Mononuclear cell (primary cell): Measurements from ENCODE around the gene VPS4A. TPM values are rescaled to one million over a fixed set of nuclear protein-coding genes. Genes with fewer than 3 reads are reported as not detected.
A peak's percentile ranks its signal among the peaks of the same experiment; 100 is the strongest.
"Not testable (repeated sequence)": the region's sequence is repeated elsewhere in the genome, so short reads cannot be mapped to it uniquely, and the experiment has no call there.

Source experiments
- H3K27me3 ChIP-seq: 2 replicates; pipeline ENCODE4 v1.6.0; 2011; ENCODE audit warnings: low read length, control low read depth; ENCODE audit not compliant: insufficient read depth
- H3K4me1 ChIP-seq: 2 replicates; pipeline ENCODE4 v1.5.1; 2011; ENCODE audit warnings: mild to moderate bottlenecking, low read length, control low read depth; ENCODE audit not compliant: insufficient read depth
- H3K4me3 ChIP-seq: 2 replicates; pipeline ENCODE4 v1.5.1; 2011; ENCODE audit warnings: mild to moderate bottlenecking, low read length, moderate library complexity
- H3K9me3 ChIP-seq: 2 replicates; pipeline ENCODE4 v1.5.1; 2011; ENCODE audit warnings: low read depth, mild to moderate bottlenecking, control low read depth, low read length
- total RNA-seq: library from RNA; depleted of rRNA; stranded (reverse); fragments of >200 nt; gene quantifications from one replicate; pipeline ENCODE4 v1.2.3, GENCODE V29; 2012

VPS4A gene
- 35.5 TPM for total RNA-seq

DNA sequence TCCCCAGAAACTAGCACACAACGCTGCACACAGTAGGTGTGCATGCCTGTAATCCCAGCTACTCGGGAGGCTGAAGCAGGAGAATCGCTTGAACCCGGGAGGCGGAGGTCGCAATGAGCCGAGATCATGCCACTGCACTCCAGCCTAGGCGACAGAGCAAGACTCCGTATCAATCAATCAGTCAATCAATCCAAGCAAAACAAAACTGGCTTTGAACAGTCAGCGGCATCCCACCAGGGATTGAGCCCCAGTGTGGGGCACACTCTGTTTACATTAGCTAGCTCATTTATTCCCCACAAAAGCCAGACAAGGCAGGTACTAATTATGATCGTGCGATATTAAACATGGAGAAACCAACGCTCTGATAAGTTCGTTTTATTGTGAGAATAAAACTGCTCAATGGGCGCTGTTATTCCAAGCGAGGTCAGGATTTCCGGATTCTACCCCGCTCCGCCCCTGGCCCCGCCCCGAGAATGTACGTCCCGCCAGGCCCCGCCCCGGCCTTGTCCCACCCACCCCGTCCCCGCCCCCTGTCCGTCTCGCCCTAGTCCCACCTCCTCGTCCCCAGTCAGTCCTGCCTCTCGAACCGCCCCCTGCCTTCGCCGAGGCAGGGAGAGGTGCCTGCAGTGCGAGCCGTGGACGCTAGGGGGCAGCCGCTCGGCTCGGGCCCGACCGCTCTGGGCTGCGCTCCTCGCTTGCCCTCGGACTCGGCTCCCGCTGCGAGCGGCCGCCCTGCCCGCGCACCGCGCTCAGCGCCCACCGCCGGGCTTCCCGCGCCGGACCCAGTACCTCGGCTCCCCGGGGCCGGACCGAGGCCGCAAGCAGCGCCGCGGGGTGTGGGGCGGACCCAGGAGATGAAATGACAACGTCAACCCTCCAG, at the start of gene VPS4A:
TSS of gene VPS4A (plus strand) at position 698 of the 880 bp plus-strand sequence. CDS start at position 860, 162 bp downstream.
- no peaks in the 10 kb centered on the region for H3K9me3 ChIP-seq
- H3K4me3 ChIP-seq, result peak within 1 kb of the TSS; percentile 87
- H3K4me1 ChIP-seq, result peaks cover 22% of the 10 kb centered on the region
- H3K27me3 ChIP-seq, result no peaks in the 10 kb centered on the region

DNA sequence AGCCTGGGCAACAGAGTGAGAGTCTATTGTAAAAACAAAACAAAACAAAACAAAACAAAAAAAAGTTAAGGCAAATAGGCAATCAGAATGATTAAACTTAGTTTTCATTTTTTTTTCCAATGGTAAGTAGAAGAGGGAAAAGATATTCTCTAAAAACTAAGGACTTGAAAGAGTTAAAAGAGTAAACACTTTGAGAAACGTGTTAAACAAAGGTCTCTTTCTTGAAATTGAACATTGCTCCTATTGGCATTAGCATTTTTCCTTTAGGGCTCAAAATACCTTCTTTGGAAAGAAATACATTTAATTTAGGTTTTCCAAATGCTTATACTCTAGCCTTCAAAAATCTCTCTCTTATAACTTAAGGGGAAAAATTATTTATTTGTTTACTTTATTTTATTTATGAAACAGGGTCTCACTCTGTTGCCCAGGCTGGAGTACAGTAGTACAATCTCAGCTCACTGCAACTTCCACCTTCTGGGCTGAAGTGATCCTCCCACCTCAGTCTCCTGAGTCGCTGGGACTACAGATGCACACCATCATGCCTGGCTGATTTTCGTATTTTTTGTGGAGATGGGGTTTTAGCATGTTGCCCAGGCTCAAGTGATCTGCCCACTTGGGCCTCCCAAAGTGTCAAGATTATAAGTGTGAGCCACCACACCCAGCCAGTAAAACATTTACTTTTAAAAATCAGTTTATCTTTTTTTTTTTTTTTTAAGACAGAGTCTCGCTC, 44.7 kb upstream of the VPS4A start:
- Histone ChIP-seq H3K27me3 (no peaks in the 10 kb centered on the region), H3K9me3 (no peaks in the 10 kb centered on the region), H3K4me3 (no peak overlapping the region), H3K4me1 (no peaks in the 10 kb centered on the region)

DNA sequence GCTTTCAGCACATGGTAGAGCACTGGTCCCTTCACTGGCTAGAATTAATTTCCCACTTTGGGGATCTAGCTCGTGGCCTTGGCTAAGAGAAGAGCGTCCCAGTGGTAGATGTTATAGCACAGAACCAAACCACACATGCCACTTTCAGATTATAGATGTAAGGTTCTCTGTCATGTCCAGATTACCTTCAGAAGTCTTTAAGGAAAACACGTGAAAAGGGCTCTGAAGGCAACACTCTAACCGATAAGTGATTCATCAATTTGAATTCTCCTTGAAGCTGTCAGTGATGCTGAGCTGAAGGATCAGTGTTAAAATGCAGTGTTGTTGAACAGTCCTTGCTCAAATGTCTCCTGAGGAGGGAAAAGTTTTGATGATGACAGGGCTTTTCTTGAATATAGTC, 43.5 kb upstream of the VPS4A start:
- Histone ChIP-seq H3K27me3 (no peaks in the 10 kb centered on the region), H3K9me3 (no peaks in the 10 kb centered on the region), H3K4me3 (no peak overlapping the region), H3K4me1 (no peaks in the 10 kb centered on the region)

DNA sequence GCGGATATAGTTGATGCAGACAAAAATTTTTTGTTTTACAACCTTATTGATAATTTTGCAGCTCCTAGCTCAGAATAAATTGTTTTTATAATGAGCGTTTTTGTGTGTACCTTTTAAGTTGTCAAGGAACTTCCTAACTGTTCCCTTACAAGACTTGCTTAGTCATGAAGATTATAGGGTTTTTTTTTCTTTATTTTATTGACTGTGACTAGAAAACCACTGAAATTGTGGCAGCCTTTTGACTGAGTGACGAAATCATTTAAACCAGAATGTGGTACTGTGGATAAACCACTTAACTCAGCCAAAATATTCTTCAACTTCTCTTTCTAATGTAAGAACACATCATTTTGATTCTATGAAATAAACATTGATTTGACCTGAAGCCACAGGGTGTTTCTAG, 40.8 kb upstream of the VPS4A start:
- Histone ChIP-seq H3K4me1 (no peaks in the 10 kb centered on the region), H3K27me3 (no peaks in the 10 kb centered on the region), H3K9me3 (no peaks in the 10 kb centered on the region), H3K4me3 (no peak overlapping the region)

DNA sequence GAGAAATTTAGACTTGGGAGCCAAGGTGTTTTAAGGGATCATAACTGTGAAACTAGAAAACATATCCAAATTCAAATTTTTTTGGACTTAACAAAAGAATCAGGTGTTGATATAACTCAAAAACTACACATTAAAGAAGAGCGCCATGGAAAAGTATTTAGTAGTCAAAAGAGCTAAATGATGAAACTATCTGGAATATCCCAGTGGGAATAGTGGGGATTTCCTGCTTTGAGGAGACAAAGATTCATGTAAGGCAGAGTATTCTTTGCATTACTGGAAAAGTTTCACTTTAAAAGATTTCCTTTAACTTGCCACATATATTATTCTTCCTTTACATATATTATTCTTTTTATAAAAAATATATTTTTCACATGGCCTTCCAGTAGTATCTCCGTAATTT, 40.3 kb upstream of the VPS4A start:
- Histone ChIP-seq H3K27me3 (no peaks in the 10 kb centered on the region), H3K4me1 (no peaks in the 10 kb centered on the region), H3K4me3 (no peak overlapping the region), H3K9me3 (no peaks in the 10 kb centered on the region)

DNA sequence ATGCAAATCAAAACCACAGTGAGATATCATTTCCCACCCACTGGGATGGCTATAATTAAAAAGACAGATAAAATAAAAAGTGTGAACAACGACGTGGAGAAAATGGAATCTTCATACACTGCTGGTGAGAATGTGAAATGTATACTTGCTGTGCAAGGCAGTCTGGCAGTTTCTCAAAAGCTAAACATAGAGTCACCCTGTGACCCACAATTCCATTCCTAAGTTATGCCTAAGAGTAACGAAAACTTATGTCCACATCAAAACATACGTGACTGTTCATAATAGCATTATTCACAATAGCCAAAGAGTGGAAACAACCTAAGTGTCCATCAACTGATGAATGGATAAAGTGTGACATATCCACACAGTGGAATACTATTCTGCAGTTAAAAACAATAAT, 38.1 kb upstream of the VPS4A start:
- H3K9me3 ChIP-seq, result no peaks in the 10 kb centered on the region
- no peak overlapping the region for H3K4me3 ChIP-seq
- no peaks in the 10 kb centered on the region for H3K27me3 ChIP-seq
- H3K4me1 ChIP-seq, result no peaks in the 10 kb centered on the region

DNA sequence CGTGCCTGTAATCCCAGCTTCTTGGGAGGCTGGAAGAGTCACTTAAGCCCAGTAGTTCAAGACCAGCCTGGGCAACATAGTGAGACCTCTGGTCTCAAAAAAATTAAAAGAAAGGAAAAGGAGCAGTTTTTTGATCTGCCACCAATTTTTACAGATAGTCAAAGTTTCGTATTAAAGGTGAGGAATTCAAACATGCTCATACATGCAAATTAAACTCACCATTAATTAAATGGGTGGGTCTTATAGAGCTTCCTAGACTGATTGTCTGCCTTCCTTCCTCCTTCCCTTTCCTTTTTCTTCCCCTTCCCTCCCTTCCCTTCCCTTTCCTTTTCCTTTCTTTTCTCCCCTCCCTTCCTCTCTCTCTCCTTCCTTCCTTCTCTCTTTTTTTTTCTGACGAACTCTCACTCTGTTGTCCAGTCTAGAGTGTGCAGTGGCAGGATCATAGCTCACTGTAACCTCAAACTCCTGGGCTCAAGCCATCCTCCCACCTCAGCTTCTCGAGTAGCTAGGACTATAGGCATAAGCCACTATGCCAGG, 36.4 kb upstream of the VPS4A start:
- H3K27me3 ChIP-seq, result no peaks in the 10 kb centered on the region
- no peak overlapping the region for H3K4me3 ChIP-seq
- H3K4me1 ChIP-seq, result no peaks in the 10 kb centered on the region
- no peaks in the 10 kb centered on the region for H3K9me3 ChIP-seq

DNA sequence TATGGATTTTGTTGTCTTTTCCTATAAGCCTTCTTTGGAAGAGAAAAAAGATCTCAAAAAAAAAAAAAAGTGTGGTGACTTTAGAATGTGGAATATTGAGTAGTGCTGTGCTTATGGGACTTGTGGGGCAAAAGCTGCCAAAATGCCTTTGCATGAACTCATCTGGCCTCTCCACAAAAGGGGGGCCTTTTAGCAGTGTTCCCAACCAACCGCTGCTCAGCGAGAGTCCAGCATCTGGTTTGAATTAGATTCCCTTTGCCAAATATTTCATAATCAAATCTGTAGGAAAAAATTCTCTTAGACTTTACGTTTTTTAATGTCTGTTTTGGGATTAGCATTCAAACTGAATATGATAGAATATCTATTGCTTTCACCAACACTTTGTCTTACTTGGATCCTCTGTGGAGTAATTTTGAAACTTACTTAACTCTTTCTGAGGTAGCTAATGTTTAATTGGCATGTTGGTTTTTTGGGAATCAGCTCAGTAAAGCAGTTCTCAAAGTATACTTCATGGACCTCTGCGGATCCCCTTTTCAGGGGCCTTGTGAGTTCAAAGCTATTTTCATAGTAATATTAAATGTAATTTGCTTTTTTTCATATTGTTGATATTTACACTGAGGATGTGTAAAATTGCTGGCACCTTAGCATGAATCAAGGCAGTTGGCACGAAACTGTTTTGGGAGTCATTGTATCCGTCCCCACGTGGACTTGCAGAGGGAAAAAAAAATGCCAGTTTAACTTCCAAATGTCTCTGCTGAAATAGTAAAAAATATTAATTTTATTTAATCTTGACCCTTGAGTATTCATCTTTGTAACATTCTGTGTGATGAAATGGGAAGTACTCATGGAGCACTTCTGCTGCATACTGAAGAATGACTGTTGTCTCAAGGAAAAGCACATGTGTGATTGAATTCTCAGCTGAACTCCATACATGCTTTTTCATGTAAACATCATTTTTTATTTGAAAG, 34.7 kb upstream of the VPS4A start:
- no peak overlapping the region for H3K4me3 ChIP-seq
- H3K27me3 ChIP-seq, result no peaks in the 10 kb centered on the region
- H3K4me1 ChIP-seq, result no peaks in the 10 kb centered on the region
- H3K9me3 ChIP-seq, result no peaks in the 10 kb centered on the region

DNA sequence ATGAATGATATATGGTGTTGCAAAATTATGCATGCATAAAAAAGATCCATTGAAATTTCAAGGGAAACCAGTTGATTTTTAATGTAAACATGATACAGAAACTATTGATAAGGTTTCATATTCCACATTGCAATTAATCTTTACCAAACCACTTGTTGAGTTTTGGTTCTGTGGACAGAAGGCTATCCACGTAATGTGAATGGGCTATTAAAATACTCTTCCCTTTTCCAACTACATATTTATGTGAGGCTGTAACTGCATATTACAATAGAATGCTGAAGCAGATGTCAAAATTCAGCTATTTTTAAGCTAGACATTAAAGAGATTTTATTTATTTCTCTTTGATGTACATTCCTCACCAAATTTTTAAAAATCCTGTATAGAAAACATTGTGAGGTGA, 33.7 kb upstream of the VPS4A start:
- Histone ChIP-seq H3K9me3 (no peaks in the 10 kb centered on the region), H3K4me1 (no peaks in the 10 kb centered on the region), H3K27me3 (no peaks in the 10 kb centered on the region), H3K4me3 (no peak overlapping the region)

DNA sequence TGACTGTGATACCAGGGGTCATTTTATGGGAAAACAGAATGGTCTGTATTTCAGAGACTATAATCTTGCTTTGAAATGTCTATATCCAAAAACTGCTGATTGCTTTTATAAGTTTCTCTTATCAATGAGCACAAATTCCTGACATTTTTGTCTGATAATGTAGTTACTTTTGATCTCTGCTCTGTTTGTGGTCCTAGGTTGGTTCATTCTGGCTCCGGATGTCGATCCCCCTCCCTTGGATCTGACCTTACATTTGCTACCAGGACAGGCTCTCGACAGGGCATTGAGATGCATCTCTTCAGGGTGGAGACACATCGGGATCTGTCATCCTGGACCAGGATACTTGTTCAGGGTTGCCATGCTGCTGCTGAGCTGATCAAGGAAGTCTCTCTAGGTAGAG, 27.3 kb upstream of the VPS4A start:
- no peaks in the 10 kb centered on the region for H3K27me3 ChIP-seq
- H3K9me3 ChIP-seq, result no peaks in the 10 kb centered on the region
- peaks cover 6% of the 10 kb centered on the region for H3K4me1 ChIP-seq
- no peak overlapping the region for H3K4me3 ChIP-seq

DNA sequence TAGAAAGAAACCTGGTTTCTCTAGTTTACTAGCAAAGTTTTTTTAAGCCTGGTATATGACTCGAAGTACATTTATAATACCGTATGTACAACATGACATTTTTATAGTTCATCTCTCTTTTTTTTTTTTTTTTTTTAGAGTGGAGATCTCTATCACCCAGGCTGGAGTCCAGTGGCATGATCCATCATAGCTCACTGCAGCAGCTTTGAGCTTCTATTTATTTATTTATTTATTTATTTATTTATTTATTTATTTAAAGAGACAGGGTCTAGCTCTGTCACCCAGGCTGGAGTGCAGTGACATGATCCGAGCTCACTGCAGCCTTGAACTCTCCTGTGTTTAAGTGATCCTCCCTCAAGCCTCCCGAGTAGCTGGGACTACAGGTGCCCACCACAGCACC, 25.9 kb upstream of the VPS4A start:
- Histone ChIP-seq H3K27me3 (no peaks in the 10 kb centered on the region), H3K4me1 (peaks cover 6% of the 10 kb centered on the region), H3K4me3 (no peak overlapping the region), H3K9me3 (no peaks in the 10 kb centered on the region)

DNA sequence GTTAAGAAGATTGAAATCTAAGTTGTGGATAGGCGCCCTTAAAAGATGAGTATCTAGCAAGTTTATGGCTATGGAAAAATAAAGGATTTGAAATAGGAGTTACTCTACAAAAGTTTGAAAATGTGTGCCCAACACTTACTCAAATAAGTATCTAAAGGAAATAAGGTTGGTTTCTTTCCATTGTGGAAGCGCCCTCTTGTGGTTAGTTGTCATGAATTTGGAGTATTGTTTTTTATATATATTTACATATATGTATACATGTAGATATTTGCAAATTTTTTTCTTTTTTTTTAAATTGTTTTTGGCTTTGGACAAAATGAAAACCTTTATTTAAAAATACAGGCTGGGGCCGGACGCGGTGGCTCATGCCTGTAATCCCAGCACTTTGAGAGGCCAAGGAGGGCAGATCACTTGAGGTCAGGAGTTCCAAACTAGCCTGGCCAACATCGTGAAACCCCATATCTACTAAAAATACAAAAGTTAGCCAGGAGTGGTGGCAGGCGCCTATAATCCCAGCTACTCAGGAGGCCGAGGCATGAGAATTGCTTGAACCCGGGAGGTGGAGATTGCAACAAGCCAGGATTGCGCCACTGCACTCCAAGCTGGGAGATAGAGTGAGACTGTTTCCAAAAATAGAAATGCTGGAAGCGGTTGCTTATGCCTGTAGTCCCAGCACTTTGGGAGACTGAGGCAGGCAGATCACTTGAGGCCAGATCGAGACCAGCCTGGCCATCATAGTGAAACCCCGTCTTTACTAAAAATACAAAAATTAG, 24.0 kb upstream of the VPS4A start:
- no peaks in the 10 kb centered on the region for H3K9me3 ChIP-seq
- no peak overlapping the region for H3K4me3 ChIP-seq
- H3K4me1 ChIP-seq, result peaks cover 6% of the 10 kb centered on the region
- no peaks in the 10 kb centered on the region for H3K27me3 ChIP-seq

DNA sequence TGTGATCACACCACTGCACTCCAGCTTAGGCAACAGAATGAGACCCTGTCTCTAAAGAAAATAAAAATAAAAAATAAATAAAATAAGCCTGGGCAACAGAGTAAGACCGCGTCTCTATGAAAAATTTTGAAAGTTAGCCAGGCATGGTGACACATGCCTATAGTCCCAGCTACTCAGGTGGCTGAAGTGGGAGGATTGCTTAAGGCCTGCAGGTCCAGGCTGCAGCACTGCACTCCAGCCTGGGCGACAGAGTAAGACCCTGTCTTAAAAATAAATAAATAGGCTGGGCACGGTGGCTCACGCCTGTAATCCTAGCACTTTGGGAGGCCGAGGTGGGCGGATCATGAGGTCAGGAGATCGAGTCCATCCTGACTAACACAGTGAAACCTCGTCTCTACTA, 19.5 kb upstream of the VPS4A start:
- not testable (repeated sequence) for H3K4me3 ChIP-seq, H3K4me1 ChIP-seq, H3K27me3 ChIP-seq, H3K9me3 ChIP-seq

DNA sequence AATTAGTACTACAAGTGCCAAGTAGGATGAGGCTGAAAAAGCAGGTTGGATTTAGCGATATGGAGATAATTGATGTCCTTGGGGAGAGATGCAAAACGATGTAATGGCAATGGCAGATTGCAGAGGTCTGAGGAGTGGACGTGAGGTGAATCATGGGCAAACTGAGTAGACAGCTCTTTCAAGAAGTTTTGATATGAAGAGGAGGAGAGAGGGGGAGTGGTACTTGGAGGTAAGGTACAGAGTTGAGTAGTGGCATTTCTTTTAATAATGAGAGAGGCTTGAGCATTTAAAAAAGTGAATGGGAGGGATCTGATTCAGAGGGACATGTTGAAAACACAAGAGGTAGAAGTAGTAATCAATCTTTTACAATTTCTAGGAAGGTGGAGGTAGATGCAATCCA, 17.7 kb upstream of the VPS4A start:
- peaks cover 5% of the 10 kb centered on the region for H3K4me1 ChIP-seq
- no peaks in the 10 kb centered on the region for H3K27me3 ChIP-seq
- no peaks in the 10 kb centered on the region for H3K9me3 ChIP-seq
- H3K4me3 ChIP-seq, result no peak overlapping the region
